ENCODE data around the gene FKBP15. TPM values are rescaled to one million over a fixed set of nuclear protein-coding genes. Genes with fewer than 3 reads are reported as not detected.

The FKBP15 gene
- total and polyA plus RNA-seq, 2 of the 4 experiments (the other 2 are of a cell fraction): 20.4 to 25.5 TPM

- H3K56ac ChIP-seq (ENCODE audit: extremely low read depth, insufficient read depth, low read length): no peak overlapping the region
- no peak overlapping the region for H2BK15ac ChIP-seq (ENCODE audit: low read depth, low read length)
- peak overlapping the region; percentile 43 for H2AK9ac ChIP-seq (replicated peaks; ENCODE audit: low read depth, low read length, poor library complexity)
- intact Hi-C loops (cut with micrococcal nuclease): no loop called here
- H3K4me1 ChIP-seq (ENCODE audit: control insufficient read depth, insufficient read depth, low read length): peaks cover 5% of the 10 kb centered on the region
- H2BK5ac ChIP-seq (ENCODE audit: low read depth, low read length, poor library complexity, severe bottlenecking): no peak overlapping the region
- H2AFZ ChIP-seq (replicated peaks; ENCODE audit: low read length, poor library complexity): no peak overlapping the region
- H3K9me3 ChIP-seq (ENCODE audit: control insufficient read depth, insufficient read depth, low read length): no peaks in the 10 kb centered on the region
- peaks cover 0 to 2% of the 10 kb centered on the region in 2 experiments; a peak in 2 of 4 replicates for H3K79me1 ChIP-seq (ENCODE audit: low read depth in 1 of 2, low read length in 2 of 2)
- no peak overlapping the region for H3K18ac ChIP-seq (ENCODE audit: low read depth, low read length)
- 0 out of 2 replicates have a peak overlapping the region, but pooled peaks have one; percentile 38 for H2AK5ac ChIP-seq (ENCODE audit: low read depth, low read length)
- ChIA-PET CTCF (interaction anchor here (0.6 kb wide), 1 partner anchor 83 kb away, joined by 4 read pairs; no protein-coding TSS in a partner anchor), POLR2A (ENCODE audit: unreplicated experiment) (no interaction called here)
- H3K4ac ChIP-seq (ENCODE audit: low read depth, low read length): 0 out of 2 replicates have a peak overlapping the region, but pooled peaks have one; percentile 40
- H2BK120ac ChIP-seq (ENCODE audit: low read depth, low read length): no peak overlapping the region
- no peak overlapping the region for H4K91ac ChIP-seq (ENCODE audit: insufficient read depth, low read depth, low read length)
- H4K5ac ChIP-seq (ENCODE audit: low read depth, low read length): no peak overlapping the region
- peak overlapping the region; percentile 58; the same call in 1 of the 2 replicates for H3K14ac ChIP-seq (replicated peaks; ENCODE audit: low read depth, low read length)
- dilution Hi-C loops (cut with HindIII; ENCODE audit: low sequenced_read_pairs, unreplicated experiment): no loop called here
- TF ChIP-seq CEBPB (IDR thresholded peaks at IDR 0.05; ENCODE audit: low read depth, low read length): peak; percentile 56; the same call in 1 of the 2 replicates
- no peak for TF ChIP-seq FOS (IDR thresholded peaks at IDR 0.05; ENCODE audit: low read depth, low read length)
- H4K20me1 ChIP-seq (ENCODE audit: insufficient read depth, low read length): peaks cover 7% of the 10 kb centered on the region; the same call in 1 of the 2 replicates
- no peak overlapping the region for H2BK20ac ChIP-seq (ENCODE audit: low read depth, low read length)
- no peak overlapping the region for H4K8ac ChIP-seq (ENCODE audit: low read depth in 2 of 2, low read length in 2 of 2)
- H3K9me1 ChIP-seq (ENCODE audit: insufficient read depth, low read length): peaks cover 18% of the 10 kb centered on the region
- H3K36me3 ChIP-seq (ENCODE audit: control insufficient read depth, insufficient read depth, low read length): peaks cover 60% of the 10 kb centered on the region
- no peaks in the 10 kb centered on the region for H3K27me3 ChIP-seq (ENCODE audit: control insufficient read depth, insufficient read depth, low read length)
- no peak overlapping the region for H3K4me3 ChIP-seq (ENCODE audit: insufficient read depth, low read depth, low read length)
- no peak overlapping the region for H3K27ac ChIP-seq (ENCODE audit: insufficient read depth, low read length)
- no peak overlapping the region for H3K9ac ChIP-seq (ENCODE audit: low read depth, low read length)
- H3K4me2 ChIP-seq (ENCODE audit: low read depth, low read length): no peak overlapping the region; the same call in 1 of the 2 replicates
- DNase-seq (peak; percentile 58), ATAC-seq (ENCODE audit: low read depth) (peak; percentile 83)
- no TSS peak for BruUV-seq (replicated peaks)
- WGBS, 2 experiments (ENCODE audit: extremely low coverage in 2 of 2, insufficient read length in 1 of 2): no CpG with 5 or more reads among the region's 4 CpGs
- H3K23ac ChIP-seq (ENCODE audit: low read depth, low read length): peak overlapping the region; percentile 83
- in situ Hi-C loops (cut with MboI; ENCODE audit: low sequenced_read_pairs): no loop called here
Measured at GRCh38 chr9:113164536-113165300, 56.4 kb downstream of the FKBP15 start.

All from IMR-90 (cell line).